LNCAP (cell line): ENCODE results near the gene CC2D2A.

Source experiments
- TF ChIP-seq, protein P1 (sequence below): fragments of 450-650 bp; IDR thresholded peaks from 2 replicates; pipeline ENCODE4 v1.5.1; 2017; ENCODE audit warnings: mild to moderate bottlenecking

Gene CC2D2A

GRCh38 chr4:15434676-15435075 is 35.0 kb upstream of the CC2D2A start:
- TF ChIP-seq, protein P1, sequence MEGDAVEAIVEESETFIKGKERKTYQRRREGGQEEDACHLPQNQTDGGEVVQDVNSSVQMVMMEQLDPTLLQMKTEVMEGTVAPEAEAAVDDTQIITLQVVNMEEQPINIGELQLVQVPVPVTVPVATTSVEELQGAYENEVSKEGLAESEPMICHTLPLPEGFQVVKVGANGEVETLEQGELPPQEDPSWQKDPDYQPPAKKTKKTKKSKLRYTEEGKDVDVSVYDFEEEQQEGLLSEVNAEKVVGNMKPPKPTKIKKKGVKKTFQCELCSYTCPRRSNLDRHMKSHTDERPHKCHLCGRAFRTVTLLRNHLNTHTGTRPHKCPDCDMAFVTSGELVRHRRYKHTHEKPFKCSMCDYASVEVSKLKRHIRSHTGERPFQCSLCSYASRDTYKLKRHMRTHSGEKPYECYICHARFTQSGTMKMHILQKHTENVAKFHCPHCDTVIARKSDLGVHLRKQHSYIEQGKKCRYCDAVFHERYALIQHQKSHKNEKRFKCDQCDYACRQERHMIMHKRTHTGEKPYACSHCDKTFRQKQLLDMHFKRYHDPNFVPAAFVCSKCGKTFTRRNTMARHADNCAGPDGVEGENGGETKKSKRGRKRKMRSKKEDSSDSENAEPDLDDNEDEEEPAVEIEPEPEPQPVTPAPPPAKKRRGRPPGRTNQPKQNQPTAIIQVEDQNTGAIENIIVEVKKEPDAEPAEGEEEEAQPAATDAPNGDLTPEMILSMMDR: no peak

GRCh38 chr4:15436513-15436912 is 33.2 kb upstream of the CC2D2A start:
- TF ChIP-seq, protein P1: no peak

DNA sequence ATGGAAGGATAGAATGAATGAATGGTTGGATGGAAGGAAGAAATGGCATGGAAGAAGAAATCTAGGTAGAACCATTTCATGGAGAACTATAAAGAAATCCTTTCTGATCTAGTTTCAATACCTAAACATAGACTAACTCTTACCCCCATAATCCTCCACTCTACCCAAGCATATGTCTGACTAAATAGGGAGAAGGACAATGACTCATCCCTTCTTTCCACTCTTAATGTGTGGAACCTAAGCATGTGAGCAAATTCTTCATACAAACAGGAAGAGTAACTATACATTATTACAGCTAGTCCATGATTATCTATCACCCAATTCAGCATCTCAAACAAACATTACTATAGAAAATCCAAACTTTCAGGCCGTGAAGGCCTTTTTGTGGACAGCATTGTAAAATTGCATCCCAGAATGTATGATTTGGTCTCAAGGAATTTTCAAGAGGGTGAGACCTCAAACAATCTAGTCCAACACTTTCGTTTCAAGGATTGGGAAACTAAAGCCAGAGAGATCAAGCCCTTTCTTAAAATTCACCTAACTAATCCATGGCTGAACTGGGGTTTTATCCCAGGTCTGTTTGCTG is 30.6 kb upstream of the CC2D2A start:
- TF ChIP-seq, protein P1: no peak

DNA sequence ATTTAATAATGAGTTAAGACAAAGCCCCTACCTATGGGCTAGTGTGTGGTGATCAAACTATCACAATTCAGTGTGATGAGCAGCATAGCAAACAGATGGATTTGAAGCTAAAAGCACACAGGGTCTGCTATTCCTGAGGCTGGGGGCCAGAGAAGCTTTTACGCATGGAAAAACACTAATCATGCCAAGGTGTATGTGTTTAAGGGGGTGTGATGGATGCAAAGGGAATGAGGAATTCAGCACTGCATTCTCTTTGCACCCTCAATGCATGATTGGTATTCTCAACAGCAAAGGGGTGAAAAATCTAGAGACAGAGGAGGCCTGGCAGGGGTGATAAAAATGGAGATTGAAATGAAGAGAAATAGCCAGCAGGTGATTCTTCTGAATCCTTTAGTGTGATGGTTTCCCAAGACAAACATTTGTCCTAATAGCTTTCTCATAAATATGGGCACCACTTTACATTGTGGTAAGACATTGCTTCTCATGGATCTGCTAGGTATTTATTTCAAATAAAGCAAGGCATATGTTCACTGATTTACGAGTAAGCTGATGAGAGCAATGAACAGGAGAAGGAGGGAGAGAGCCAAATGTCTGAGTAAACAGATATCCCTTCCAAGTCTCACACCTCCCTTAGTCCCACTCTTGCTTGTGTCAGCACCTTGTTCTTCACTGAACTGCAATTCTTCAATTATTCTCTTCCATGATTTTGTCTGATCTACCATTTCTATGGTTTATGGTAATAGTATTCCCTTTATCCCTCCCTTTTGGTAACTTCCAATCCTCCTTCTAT is 26.1 kb upstream of the CC2D2A start:
- TF ChIP-seq, protein P1: no peak

- TF ChIP-seq, protein P1: no peak
Observed at GRCh38 chr4:15444276-15444675, 25.4 kb upstream of the CC2D2A start.

- TF ChIP-seq, protein P1: no peak
Observed at GRCh38 chr4:15444879-15445547, 24.7 kb upstream of the CC2D2A start.

DNA sequence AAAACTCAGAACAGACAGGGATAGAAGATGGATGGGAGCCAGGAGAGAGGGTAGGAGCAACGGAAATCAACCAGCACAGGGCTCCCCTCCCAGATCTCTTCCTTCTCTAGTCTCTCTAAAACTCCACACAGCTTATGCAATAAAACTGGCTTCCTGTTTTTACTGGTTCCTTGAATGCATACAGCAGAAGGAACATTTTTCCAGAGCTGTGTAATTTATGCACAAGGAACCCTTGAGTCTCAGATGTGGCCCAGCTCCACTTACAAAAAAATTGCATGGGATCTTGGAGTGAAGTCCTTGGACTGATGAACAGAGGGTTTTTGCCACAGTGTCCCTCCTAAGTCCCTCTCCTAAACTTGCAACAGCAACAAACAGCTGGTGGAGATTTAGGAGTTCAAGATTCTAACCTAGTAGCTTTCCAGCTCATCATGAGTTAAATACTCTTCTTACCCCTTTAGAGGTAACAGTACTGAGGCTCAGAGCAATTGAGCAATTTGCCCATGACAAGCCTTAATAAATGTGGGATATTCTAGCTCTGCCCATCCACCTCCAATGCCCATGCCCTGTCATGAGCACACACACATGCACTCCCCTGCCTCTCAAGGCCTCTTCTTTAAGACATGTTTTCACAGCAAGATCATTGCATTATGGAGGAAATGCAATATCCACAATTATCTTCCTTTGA is 18.4 kb upstream of the CC2D2A start:
- TF ChIP-seq, protein P1: no peak
